Measurements from ENCODE around the gene SULF2. TPM values are rescaled to one million over a fixed set of nuclear protein-coding genes. Genes with fewer than 3 reads are reported as not detected.

Gene SULF2
- total and polyA plus RNA-seq, 2 of the 13 experiments (the other 11 are each of a cell fraction or from before 2014, with no cell fraction given): 7.2 to 50.9 TPM

- TF ChIP-seq, protein P1, sequence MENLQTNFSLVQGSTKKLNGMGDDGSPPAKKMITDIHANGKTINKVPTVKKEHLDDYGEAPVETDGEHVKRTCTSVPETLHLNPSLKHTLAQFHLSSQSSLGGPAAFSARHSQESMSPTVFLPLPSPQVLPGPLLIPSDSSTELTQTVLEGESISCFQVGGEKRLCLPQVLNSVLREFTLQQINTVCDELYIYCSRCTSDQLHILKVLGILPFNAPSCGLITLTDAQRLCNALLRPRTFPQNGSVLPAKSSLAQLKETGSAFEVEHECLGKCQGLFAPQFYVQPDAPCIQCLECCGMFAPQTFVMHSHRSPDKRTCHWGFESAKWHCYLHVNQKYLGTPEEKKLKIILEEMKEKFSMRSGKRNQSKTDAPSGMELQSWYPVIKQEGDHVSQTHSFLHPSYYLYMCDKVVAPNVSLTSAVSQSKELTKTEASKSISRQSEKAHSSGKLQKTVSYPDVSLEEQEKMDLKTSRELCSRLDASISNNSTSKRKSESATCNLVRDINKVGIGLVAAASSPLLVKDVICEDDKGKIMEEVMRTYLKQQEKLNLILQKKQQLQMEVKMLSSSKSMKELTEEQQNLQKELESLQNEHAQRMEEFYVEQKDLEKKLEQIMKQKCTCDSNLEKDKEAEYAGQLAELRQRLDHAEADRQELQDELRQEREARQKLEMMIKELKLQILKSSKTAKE (CRISPR knock-in tag; IDR thresholded peaks at IDR 0.05; ENCODE audit: borderline replicate concordance): peak; percentile 53; the same call in 1 of the 2 replicates
- TF ChIP-seq RXRA (CRISPR knock-in tag; IDR thresholded peaks at IDR 0.05) (peak; percentile 75), RBAK (CRISPR knock-in tag; IDR thresholded peaks at IDR 0.05) (no peak), ZNF782 (CRISPR knock-in tag; IDR thresholded peaks at IDR 0.05; ENCODE audit: borderline replicate concordance) (0 out of 2 replicates have a peak, but pooled peaks have one; percentile 28), ZNF773 (CRISPR knock-in tag; IDR thresholded peaks at IDR 0.05; ENCODE audit: borderline replicate concordance) (no peak), ZNF768 (CRISPR knock-in tag; IDR thresholded peaks at IDR 0.05) (0 out of 2 replicates have a peak, but pooled peaks have one; percentile 17), ZBTB38 (CRISPR knock-in tag; IDR thresholded peaks at IDR 0.05) (0 out of 2 replicates have a peak, but pooled peaks have one; percentile 42), NCOA2 (CRISPR knock-in tag; IDR thresholded peaks at IDR 0.05) (peak; percentile 11; the same call in 1 of the 2 replicates), NFKB2 (CRISPR knock-in tag; IDR thresholded peaks at IDR 0.05; ENCODE audit: borderline replicate concordance) (0 out of 2 replicates have a peak, but pooled peaks have one; percentile 27), PRMT3 (CRISPR knock-in tag; IDR thresholded peaks at IDR 0.05; ENCODE audit: borderline replicate concordance, low read depth) (no peak), FOXK2 (IDR thresholded peaks at IDR 0.05) (no peak), FUBP1 (CRISPR knock-in tag; IDR thresholded peaks at IDR 0.05; ENCODE audit: borderline replicate concordance) (no peak), SKI (IDR thresholded peaks at IDR 0.05; ENCODE audit: partially characterized antibody) (peak; percentile 68), NR1H2 (CRISPR knock-in tag; IDR thresholded peaks at IDR 0.05; ENCODE audit: borderline replicate concordance, low read depth) (0 out of 2 replicates have a peak, but pooled peaks have one; percentile 64), PHF8 (CRISPR knock-in tag; IDR thresholded peaks at IDR 0.05) (peak; percentile 8; the same call in 1 of the 2 replicates), ZNF816 (CRISPR knock-in tag; IDR thresholded peaks at IDR 0.05; ENCODE audit: borderline replicate concordance) (no peak)
- TF ChIP-seq, protein P2, sequence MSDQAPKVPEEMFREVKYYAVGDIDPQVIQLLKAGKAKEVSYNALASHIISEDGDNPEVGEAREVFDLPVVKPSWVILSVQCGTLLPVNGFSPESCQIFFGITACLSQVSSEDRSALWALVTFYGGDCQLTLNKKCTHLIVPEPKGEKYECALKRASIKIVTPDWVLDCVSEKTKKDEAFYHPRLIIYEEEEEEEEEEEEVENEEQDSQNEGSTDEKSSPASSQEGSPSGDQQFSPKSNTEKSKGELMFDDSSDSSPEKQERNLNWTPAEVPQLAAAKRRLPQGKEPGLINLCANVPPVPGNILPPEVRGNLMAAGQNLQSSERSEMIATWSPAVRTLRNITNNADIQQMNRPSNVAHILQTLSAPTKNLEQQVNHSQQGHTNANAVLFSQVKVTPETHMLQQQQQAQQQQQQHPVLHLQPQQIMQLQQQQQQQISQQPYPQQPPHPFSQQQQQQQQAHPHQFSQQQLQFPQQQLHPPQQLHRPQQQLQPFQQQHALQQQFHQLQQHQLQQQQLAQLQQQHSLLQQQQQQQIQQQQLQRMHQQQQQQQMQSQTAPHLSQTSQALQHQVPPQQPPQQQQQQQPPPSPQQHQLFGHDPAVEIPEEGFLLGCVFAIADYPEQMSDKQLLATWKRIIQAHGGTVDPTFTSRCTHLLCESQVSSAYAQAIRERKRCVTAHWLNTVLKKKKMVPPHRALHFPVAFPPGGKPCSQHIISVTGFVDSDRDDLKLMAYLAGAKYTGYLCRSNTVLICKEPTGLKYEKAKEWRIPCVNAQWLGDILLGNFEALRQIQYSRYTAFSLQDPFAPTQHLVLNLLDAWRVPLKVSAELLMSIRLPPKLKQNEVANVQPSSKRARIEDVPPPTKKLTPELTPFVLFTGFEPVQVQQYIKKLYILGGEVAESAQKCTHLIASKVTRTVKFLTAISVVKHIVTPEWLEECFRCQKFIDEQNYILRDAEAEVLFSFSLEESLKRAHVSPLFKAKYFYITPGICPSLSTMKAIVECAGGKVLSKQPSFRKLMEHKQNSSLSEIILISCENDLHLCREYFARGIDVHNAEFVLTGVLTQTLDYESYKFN (CRISPR knock-in tag; conservative IDR thresholded peaks at IDR 0.05): no peak
- TF ChIP-seq, protein P3, sequence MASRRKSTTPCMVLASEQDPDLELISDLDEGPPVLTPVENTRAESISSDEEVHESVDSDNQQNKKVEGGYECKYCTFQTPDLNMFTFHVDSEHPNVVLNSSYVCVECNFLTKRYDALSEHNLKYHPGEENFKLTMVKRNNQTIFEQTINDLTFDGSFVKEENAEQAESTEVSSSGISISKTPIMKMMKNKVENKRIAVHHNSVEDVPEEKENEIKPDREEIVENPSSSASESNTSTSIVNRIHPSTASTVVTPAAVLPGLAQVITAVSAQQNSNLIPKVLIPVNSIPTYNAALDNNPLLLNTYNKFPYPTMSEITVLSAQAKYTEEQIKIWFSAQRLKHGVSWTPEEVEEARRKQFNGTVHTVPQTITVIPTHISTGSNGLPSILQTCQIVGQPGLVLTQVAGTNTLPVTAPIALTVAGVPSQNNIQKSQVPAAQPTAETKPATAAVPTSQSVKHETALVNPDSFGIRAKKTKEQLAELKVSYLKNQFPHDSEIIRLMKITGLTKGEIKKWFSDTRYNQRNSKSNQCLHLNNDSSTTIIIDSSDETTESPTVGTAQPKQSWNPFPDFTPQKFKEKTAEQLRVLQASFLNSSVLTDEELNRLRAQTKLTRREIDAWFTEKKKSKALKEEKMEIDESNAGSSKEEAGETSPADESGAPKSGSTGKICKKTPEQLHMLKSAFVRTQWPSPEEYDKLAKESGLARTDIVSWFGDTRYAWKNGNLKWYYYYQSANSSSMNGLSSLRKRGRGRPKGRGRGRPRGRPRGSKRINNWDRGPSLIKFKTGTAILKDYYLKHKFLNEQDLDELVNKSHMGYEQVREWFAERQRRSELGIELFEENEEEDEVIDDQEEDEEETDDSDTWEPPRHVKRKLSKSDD (CRISPR knock-in tag; IDR thresholded peaks at IDR 0.05; ENCODE audit: low read depth): 0 out of 2 replicates have a peak, but pooled peaks have one; percentile 36
Observed at GRCh38 chr20:47682028-47682783, 103.1 kb downstream of the SULF2 start (continued).

All from HepG2 (cell line).